Measurements from ENCODE around the gene DDX49. TPM values are rescaled to one million over a fixed set of nuclear protein-coding genes. Genes with fewer than 3 reads are reported as not detected.

Gene DDX49
- total and polyA plus RNA-seq, 2 donors (not counting 1 experiment from before 2014, with no cell fraction given): 38.9 to 47.5 TPM

DNA sequence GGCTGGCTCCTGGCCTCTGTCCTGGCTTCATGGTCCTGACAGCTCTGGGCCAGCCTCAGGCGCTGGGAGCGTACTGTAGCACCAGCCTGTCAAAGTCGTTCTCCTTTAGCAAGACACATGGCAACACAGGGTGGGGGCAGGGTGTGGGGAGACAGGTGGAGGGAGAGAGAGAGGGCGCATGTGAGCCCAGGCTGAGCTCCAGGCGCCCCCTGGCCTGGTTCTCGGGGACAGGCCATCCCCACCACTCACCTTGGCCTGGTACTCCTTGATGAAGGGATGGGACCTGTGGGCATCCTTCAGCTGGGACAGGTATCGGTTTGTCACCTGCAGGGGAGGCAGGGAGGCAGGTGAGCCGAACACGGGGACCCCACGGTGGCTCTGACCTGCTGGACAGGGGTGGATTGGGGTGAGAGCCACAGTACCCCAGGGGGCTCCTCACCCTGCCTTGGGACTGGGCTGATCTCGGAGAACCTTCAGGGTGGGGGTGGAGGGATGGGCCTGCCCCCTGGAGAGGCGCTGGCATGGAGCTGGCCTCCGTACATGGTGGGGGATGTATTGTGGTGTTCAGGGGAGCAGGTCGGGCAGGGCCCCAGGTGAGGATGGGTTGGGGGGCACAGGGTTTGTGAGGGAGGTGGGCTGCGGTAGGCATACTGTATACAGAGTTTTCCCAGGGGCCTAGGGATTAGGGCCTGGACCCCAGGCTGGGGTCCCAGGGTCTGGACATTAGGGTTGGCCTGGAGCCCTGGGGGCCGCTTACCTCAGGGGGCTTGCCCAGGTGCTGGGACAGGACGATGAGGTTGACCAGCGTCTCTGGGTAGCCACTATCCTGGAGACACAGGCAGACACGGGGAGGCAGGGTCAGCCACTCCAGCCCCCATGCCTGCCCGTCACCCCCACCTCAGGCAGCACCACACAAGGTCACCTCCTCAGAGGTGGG is 19.6 kb upstream of the DDX49 start:
- H3K9ac ChIP-seq (ENCODE audit: low read length): no peak overlapping the region
- H3K4me2 ChIP-seq (replicated peaks; ENCODE audit: low read depth, low read length, poor library complexity, severe bottlenecking): no peak overlapping the region
- Mint-ChIP-seq H3K4me1 (peaks cover 11% of the 10 kb centered on the region), H3K27ac (no peak overlapping the region), H3K27me3 (peaks cover 16% of the 10 kb centered on the region), H3K9me3 (ENCODE audit: insufficient read depth) (no peaks in the 10 kb centered on the region), H3K4me3 (no peak overlapping the region)
- H3K79me2 ChIP-seq (ENCODE audit: control insufficient read depth, insufficient read depth, low read length): peaks cover 4% of the 10 kb centered on the region
- WGBS (ENCODE audit: insufficient coverage): 95% methylated on average over 19 of the region's 20 CpGs
- CTCF ChIA-PET: no interaction called here
- H3K4me3 ChIP-seq (ENCODE audit: control extremely low read depth in 1 of 5, extremely low read depth in 1 of 5, insufficient read depth in 1 of 5, low read depth in 2 of 5, low read length in 4 of 5): no peak overlapping the region
- intact Hi-C loops (cut with micrococcal nuclease): no loop called here
- ATAC-seq (ENCODE audit: low read depth): no peak
- H3K27ac ChIP-seq (ENCODE audit: low read length in 2 of 2): no peak overlapping the region
- POLR2A ChIA-PET: no interaction called here
- H3K27me3 ChIP-seq (replicated peaks in 1 of 4; ENCODE audit: control extremely low read depth in 1 of 4, control insufficient read depth in 3 of 4, insufficient read depth in 4 of 4, low read length in 3 of 4): peaks cover 0 to 11% (median 4%) of the 10 kb centered on the region in 4 experiments
- peaks cover 0 to 2% (median 0%) of the 10 kb centered on the region in 3 donors for H3K9me3 ChIP-seq (ENCODE audit: control extremely low read depth in 1 of 3, control insufficient read depth in 2 of 3, insufficient read depth in 1 of 3, low read length in 2 of 3)
- no peak for DNase-seq
- H3K36me3 ChIP-seq (replicated peaks in 1 of 2; ENCODE audit: control extremely low read depth in 1 of 2, control insufficient read depth in 1 of 2, extremely low read depth in 1 of 2, insufficient read depth in 2 of 2, low read length in 1 of 2): peaks cover 1 to 46% of the 10 kb centered on the region in 2 experiments
- peaks cover 26% of the 10 kb centered on the region for H4K20me1 ChIP-seq (ENCODE audit: control insufficient read depth, insufficient read depth, low read length, poor library complexity, severe bottlenecking)
- H2AFZ ChIP-seq (ENCODE audit: insufficient read depth, low read depth, low read length, poor library complexity, severe bottlenecking): no peak overlapping the region
- H3K4me1 ChIP-seq (ENCODE audit: control insufficient read depth in 2 of 2, insufficient read depth in 2 of 2, low read length in 2 of 2): peaks cover 9 to 12% of the 10 kb centered on the region in 2 donors
- no peak for TF ChIP-seq CTCF (IDR thresholded peaks at IDR 0.05)
- TF ChIP-seq EZH2 (IDR thresholded peaks at IDR 0.05; ENCODE audit: borderline replicate concordance, insufficient read depth, low read depth, low read length, poor library complexity, severe bottlenecking): no peak
